ENCODE data around the gene PRIM2.
"Not testable (repeated sequence)": the region's sequence is repeated elsewhere in the genome, so short reads cannot be mapped to it uniquely, and the experiment has no call there.

PRIM2 gene

DNA sequence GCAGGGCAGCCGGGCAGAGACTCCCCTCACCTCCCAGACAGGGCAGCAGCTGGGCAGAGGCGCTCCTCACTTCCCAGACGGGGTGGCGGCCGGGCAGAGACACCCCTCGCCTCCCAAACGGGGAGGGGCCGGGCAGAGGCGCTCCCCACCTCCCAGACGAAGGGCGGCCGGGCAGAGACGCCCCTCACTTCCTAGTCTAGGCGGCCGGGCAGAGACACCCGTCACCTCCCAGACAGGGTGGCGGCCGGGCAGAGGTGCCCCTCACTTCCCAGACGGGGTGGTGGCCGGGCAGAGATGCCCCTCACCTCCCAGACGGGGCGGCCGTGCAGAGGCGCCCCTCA, 6.6 kb upstream of the PRIM2 start:
- no peak for DNase-seq (ENCODE audit: extremely low read depth, low read depth)
- TF ChIP-seq, protein P1, sequence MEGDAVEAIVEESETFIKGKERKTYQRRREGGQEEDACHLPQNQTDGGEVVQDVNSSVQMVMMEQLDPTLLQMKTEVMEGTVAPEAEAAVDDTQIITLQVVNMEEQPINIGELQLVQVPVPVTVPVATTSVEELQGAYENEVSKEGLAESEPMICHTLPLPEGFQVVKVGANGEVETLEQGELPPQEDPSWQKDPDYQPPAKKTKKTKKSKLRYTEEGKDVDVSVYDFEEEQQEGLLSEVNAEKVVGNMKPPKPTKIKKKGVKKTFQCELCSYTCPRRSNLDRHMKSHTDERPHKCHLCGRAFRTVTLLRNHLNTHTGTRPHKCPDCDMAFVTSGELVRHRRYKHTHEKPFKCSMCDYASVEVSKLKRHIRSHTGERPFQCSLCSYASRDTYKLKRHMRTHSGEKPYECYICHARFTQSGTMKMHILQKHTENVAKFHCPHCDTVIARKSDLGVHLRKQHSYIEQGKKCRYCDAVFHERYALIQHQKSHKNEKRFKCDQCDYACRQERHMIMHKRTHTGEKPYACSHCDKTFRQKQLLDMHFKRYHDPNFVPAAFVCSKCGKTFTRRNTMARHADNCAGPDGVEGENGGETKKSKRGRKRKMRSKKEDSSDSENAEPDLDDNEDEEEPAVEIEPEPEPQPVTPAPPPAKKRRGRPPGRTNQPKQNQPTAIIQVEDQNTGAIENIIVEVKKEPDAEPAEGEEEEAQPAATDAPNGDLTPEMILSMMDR (IDR thresholded peaks at IDR 0.05; ENCODE audit: low read depth, low read length) = no peak

GRCh38 chr6:57311300-57312003, 6.0 kb upstream of the PRIM2 start:
- not testable (repeated sequence) for DNase-seq (ENCODE audit: extremely low read depth, low read depth)

- DNase-seq (ENCODE audit: extremely low read depth, low read depth) = no peak
- TF ChIP-seq, protein P1 (IDR thresholded peaks at IDR 0.05; ENCODE audit: low read depth, low read length) = no peak
Observed at GRCh38 chr6:57312004-57312345, 5.5 kb upstream of the PRIM2 start.

DNA sequence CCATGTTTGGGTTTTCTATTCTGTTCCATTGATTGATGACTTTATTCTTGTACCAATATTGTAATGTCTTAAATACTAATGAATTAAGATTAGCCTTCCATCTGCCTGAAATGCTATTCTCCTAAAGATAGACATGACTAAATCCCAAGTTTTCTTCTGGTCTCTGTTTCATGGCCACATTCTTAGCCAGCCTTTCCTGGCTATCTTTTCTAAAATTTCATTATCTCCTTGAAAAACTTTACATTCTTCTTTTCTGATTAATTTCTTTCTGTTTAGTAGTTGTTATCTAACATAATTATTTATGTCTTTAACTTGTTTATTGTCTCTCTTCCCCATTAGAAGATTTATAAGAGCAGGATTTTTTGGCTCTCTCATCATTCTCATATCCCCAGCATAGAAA, 4.4 kb upstream of the PRIM2 start:
- DNase-seq (ENCODE audit: extremely low read depth, low read depth) = no peak
- TF ChIP-seq, protein P1 (IDR thresholded peaks at IDR 0.05; ENCODE audit: low read depth, low read length) = no peak

GRCh38 chr6:57313711-57314471, 3.5 kb upstream of the PRIM2 start:
- peak; percentile 94 for DNase-seq (ENCODE audit: extremely low read depth, low read depth)
- TF ChIP-seq, protein P1 (IDR thresholded peaks at IDR 0.05; ENCODE audit: low read depth, low read length) = no peak; the same call in 1 of the 2 replicates

- TF ChIP-seq, protein P1 (IDR thresholded peaks at IDR 0.05; ENCODE audit: low read depth, low read length) = no peak
- DNase-seq (ENCODE audit: extremely low read depth, low read depth) = no peak
Observed at GRCh38 chr6:57315111-57315510, 2.3 kb upstream of the PRIM2 start.

DNA sequence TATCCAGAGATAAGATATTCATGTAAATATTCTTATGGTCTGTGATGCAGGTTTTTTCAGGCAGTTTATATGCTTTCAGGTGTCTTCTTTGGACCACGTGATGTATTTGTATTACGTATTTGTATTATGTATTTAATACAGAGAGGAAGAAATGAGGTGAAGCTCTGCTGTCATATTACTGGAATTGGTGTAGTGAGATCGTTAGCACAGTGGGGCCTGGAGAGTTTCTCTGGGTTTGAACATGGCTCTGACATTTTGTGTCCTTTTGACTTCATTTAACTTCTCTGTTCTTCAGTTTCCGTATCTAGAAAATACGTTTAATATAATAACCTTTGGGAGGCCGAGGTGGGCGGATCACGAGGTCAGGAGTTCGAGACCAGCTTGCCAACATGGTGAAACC, 1.6 kb upstream of the PRIM2 start:
- TF ChIP-seq, protein P1 (IDR thresholded peaks at IDR 0.05; ENCODE audit: low read depth, low read length) = no peak
- DNase-seq (ENCODE audit: extremely low read depth, low read depth) = no peak
